CD14-positive monocyte (primary cell): ENCODE data around the gene ATOH8. TPM values are rescaled to one million over a fixed set of nuclear protein-coding genes. Genes with fewer than 3 reads are reported as not detected.

ENCODE experiments used
- DNase-seq, 3 donors: peaks; one replicate each; pipeline ENCODE4 v3.0.0-alpha.2; 2011 to 2022
- H2AFZ ChIP-seq: 2 replicates; pipeline ENCODE4 v1.6.0; 2012; ENCODE audit warnings: mild to moderate bottlenecking, low read depth, low read length, inconsistent platforms; ENCODE audit not compliant: insufficient read depth, poor library complexity, severe bottlenecking
- H3K27ac ChIP-seq, 2 donors: 1 replicate in 1 of 2; 2 replicates in 1 of 2; pipeline ENCODE4 v1.5.1; 2012 to 2013; ENCODE audit warnings: low read length in 2 of 2, control low read depth in 1 of 2, inconsistent platforms in 1 of 2, low read depth in 1 of 2, mild to moderate bottlenecking in 1 of 2
- H3K27me3 ChIP-seq, 2 donors: one replicate each; pipeline versions ENCODE4 v1.6.0 to v1.6.1; 2011 to 2013; ENCODE audit warnings: low read length in 2 of 2; ENCODE audit not compliant: control insufficient read depth in 2 of 2, insufficient read depth in 2 of 2
- H3K36me3 ChIP-seq, 2 donors: replicated peaks in 1 of 2; 1 replicate in 1 of 2; 2 replicates in 1 of 2; pipeline versions ENCODE4 v1.5.1 to v1.6.1; 2012 to 2013; ENCODE audit warnings: low read length in 2 of 2, control low read depth in 1 of 2, inconsistent platforms in 1 of 2, mild to moderate bottlenecking in 1 of 2; ENCODE audit not compliant: insufficient read depth in 2 of 2, control insufficient read depth in 1 of 2
- H3K4me1 ChIP-seq, 2 donors: 1 replicate in 1 of 2; 2 replicates in 1 of 2; pipeline versions ENCODE4 v1.5.1 to v1.6.1; 2012 to 2013; ENCODE audit warnings: low read length in 2 of 2, control low read depth in 1 of 2, inconsistent platforms in 1 of 2, mild to moderate bottlenecking in 1 of 2, moderate library complexity in 1 of 2; ENCODE audit not compliant: insufficient read depth in 2 of 2, control insufficient read depth in 1 of 2
- H3K4me2 ChIP-seq: replicated peaks from 2 replicates; pipeline ENCODE3; 2012; ENCODE audit warnings: low read length, moderate library complexity, mild to moderate bottlenecking; ENCODE audit not compliant: poor library complexity, severe bottlenecking; ENCODE audit errors: extremely low read depth
- H3K4me3 ChIP-seq, 3 experiments: fragments of 200-600 bp in 1 of 3; sonication (generic) in 1 of 3; replicated peaks in 1 of 3; 1 replicate in 2 of 3; 2 replicates in 1 of 3; pipeline ENCODE4 v1.5.1; 2011 to 2013; ENCODE audit warnings: low read length in 3 of 3, mild to moderate bottlenecking in 3 of 3, control low read depth in 2 of 3, low read depth in 2 of 3, inconsistent platforms in 1 of 3, moderate library complexity in 1 of 3
- H3K79me2 ChIP-seq: 2 replicates; pipeline ENCODE4 v1.6.0; 2012; ENCODE audit warnings: mild to moderate bottlenecking, control low read depth, inconsistent platforms, low read length, moderate library complexity; ENCODE audit not compliant: insufficient read depth
- H3K9ac ChIP-seq: 2 replicates; pipeline ENCODE4 v1.6.0; 2017; ENCODE audit warnings: low read length, mild to moderate bottlenecking; ENCODE audit not compliant: insufficient read depth, poor library complexity, severe bottlenecking
- H3K9me3 ChIP-seq, 2 donors: replicated peaks in 1 of 2; 1 replicate in 1 of 2; 2 replicates in 1 of 2; pipeline versions ENCODE4 v1.5.1 to v1.6.1; 2012 to 2013; ENCODE audit warnings: low read length in 2 of 2, control low read depth in 1 of 2; ENCODE audit not compliant: control insufficient read depth in 1 of 2, insufficient read depth in 1 of 2
- H4K20me1 ChIP-seq: 2 replicates; pipeline ENCODE4 v1.6.0; 2012; ENCODE audit warnings: mild to moderate bottlenecking, low read length, control low read depth, moderate library complexity; ENCODE audit not compliant: insufficient read depth
- H3K27ac Mint-ChIP-seq, 7 donors: one replicate each; pipeline ENCODE4 v1.8.0; 2020; ENCODE audit warnings: mild to moderate bottlenecking in 7 of 7, mixed read lengths in 7 of 7, moderate library complexity in 6 of 7, inconsistent platforms in 2 of 7
- H3K27me3 Mint-ChIP-seq, 3 donors: one replicate each; pipeline ENCODE4 v1.8.0; 2021 to 2022; ENCODE audit warnings: low read depth in 3 of 3, mild to moderate bottlenecking in 3 of 3, mixed read lengths in 3 of 3, moderate library complexity in 3 of 3, inconsistent platforms in 1 of 3
- H3K36me3 Mint-ChIP-seq, 2 donors: one replicate each; pipeline ENCODE4 v1.8.0; 2020; ENCODE audit warnings: mixed read lengths in 2 of 2, inconsistent platforms in 1 of 2, mild to moderate bottlenecking in 1 of 2
- H3K4me1 Mint-ChIP-seq: one replicate; pipeline ENCODE4 v1.8.0; 2020; ENCODE audit warnings: mild to moderate bottlenecking, mixed read lengths
- H3K4me3 Mint-ChIP-seq, 2 donors: one replicate each; pipeline ENCODE4 v1.8.0; 2020; ENCODE audit warnings: mild to moderate bottlenecking in 2 of 2, mixed read lengths in 2 of 2, moderate library complexity in 1 of 2
- H3K9me3 Mint-ChIP-seq, 7 donors: one replicate each; pipeline ENCODE4 v1.8.0; 2020 to 2022; ENCODE audit warnings: mixed read lengths in 7 of 7, mild to moderate bottlenecking in 6 of 7, moderate library complexity in 6 of 7, inconsistent platforms in 2 of 7
- CTCF ChIP-seq: fragments of 200-600 bp; IDR thresholded peaks from one replicate; pipeline ENCODE4 v1.8.0; 2022; ENCODE audit warnings: antibody characterized with exemption, mild to moderate bottlenecking
- WGBS: methylation state at CpG from one replicate; pipeline ENCODE4 v1.1.5; 2013; ENCODE audit warnings: missing lambda C conversion rate; ENCODE audit not compliant: insufficient coverage; 5-methylcytosine and 5-hydroxymethylcytosine counted together
- intact Hi-C, 2 donors: fragments of 100-400 bp; cut with micrococcal nuclease; formaldehyde crosslinking; loops; one replicate each; pipeline versions ENCODE4 v1.15.0 to v1.15.1; 2023
- polyA plus RNA-seq, 3 donors: library from polyadenylated mRNA; depleted of rRNA in 1 of 3; unstranded in 2 of 3; stranded (reverse) in 1 of 3; fragments of 300-500 nt in 2 of 3; fragments of >200 nt in 1 of 3; fragmentation: Illumina TruSeq in 2 of 3; gene quantifications; 1 replicate in 2 of 3; 2 replicates in 1 of 3; pipeline ENCODE4 v1.2.3, GENCODE V29; 2012 to 2021

The ATOH8 gene
- polyA plus RNA-seq, 3 donors, result 2.0 to 3.9 (median 2.1) TPM

DNA sequence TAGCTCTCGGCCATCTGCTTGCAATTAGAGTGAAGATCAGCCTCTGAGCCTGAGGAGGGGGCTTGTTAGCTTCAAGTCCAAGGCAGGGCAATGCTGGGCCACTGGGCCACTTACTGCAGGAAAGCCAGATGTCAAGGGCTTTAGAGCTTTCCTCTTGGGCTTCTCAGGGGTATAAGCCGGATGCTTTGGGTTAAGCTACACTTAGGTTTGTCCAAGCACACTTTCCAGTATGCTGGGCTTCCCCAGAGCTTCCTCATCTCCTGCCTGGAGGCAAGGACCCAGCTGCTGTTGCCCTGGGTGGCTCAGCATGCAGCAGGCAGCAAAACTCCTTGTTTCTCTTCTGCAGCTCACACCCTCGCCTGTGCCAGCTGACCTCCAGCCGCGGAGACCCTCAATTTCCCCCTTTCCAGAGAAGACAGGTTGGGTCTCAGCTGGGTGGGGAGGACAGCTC lies 29.0 kb upstream of the ATOH8 start:
- H3K27me3 ChIP-seq, result no peaks in the 10 kb centered on the region
- TF ChIP-seq CTCF, result no peak
- H3K4me1 ChIP-seq, result peaks cover 48 to 60% of the 10 kb centered on the region in 2 donors
- peaks cover 57% of the 10 kb centered on the region for H3K4me1 Mint-ChIP-seq
- no peaks in the 10 kb centered on the region for H4K20me1 ChIP-seq
- H2AFZ ChIP-seq, result no peak overlapping the region
- no peak overlapping the region for H3K9ac ChIP-seq
- no peak overlapping the region for H3K4me3 Mint-ChIP-seq
- peak overlapping the region in 1 of 2 donors; percentile 46 for H3K27ac ChIP-seq
- 100% methylated on average over 1 of the region's 5 CpGs for WGBS
- H3K9me3 ChIP-seq, result no peaks in the 10 kb centered on the region
- H3K4me2 ChIP-seq, result no peak overlapping the region
- H3K27ac Mint-ChIP-seq, result peak overlapping the region in 5 of 7 donors; percentile 15 to 52 (median 43)
- DNase-seq, result no peak
- intact Hi-C loops, result loop anchor here (5.0 to 10.0 kb wide), 3 partner anchors 42 to 90 kb away; no protein-coding TSS in a partner anchor
- H3K36me3 ChIP-seq, result no peaks in the 10 kb centered on the region
- peaks cover 0 to 1% (median 0%) of the 10 kb centered on the region in 3 donors for H3K27me3 Mint-ChIP-seq
- no peak overlapping the region for H3K4me3 ChIP-seq
- peaks cover 0 to 4% (median 1%) of the 10 kb centered on the region in 7 donors for H3K9me3 Mint-ChIP-seq
- no peaks in the 10 kb centered on the region for H3K79me2 ChIP-seq
- H3K36me3 Mint-ChIP-seq, result no peaks in the 10 kb centered on the region

DNA sequence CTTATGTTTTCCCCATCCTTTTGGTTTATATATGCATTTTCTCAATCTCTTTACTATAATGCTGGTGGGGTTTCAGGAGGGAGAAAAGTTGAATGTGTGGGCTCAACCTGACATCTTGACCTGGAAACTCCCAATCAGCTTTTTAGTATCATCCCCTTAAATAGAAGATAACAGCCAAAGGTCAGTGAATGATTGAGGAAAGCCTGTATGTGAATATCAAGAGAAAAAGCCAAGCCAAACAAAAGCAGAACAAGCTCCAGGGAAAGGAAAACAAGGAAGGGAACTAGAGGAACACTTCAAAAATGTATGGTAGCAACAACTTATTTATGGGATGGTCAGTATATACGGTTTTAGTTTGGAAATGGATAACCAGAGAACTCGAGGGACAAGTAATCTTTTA lies 28.3 kb upstream of the ATOH8 start:
- Histone ChIP-seq H3K4me2 (no peak overlapping the region), H4K20me1 (no peaks in the 10 kb centered on the region), H3K4me1 (peaks cover 43 to 54% of the 10 kb centered on the region in 2 donors), H2AFZ (no peak overlapping the region), H3K36me3 (no peaks in the 10 kb centered on the region), H3K9me3 (no peaks in the 10 kb centered on the region), H3K27me3 (no peaks in the 10 kb centered on the region), H3K79me2 (no peaks in the 10 kb centered on the region), H3K9ac (no peak overlapping the region), H3K4me3 (no peak overlapping the region), H3K27ac (no peak overlapping the region)
- no peaks in the 10 kb centered on the region for H3K36me3 Mint-ChIP-seq
- no CpG with 5 or more reads among the region's 2 CpGs for WGBS
- DNase-seq, result no peak
- H3K9me3 Mint-ChIP-seq, result peaks cover 0 to 1% (median 0%) of the 10 kb centered on the region in 7 donors
- intact Hi-C loops, result loop anchor here (5.0 to 10.0 kb wide), 2 partner anchors 87 to 91 kb away; no protein-coding TSS in a partner anchor
- peak overlapping the region in 1 of 7 donors; percentile 39 for H3K27ac Mint-ChIP-seq
- peak overlapping the region in 1 of 2 donors; percentile 18 for H3K4me3 Mint-ChIP-seq
- H3K4me1 Mint-ChIP-seq, result peaks cover 50% of the 10 kb centered on the region
- no peak for TF ChIP-seq CTCF
- peaks cover 0 to 1% (median 0%) of the 10 kb centered on the region in 3 donors for H3K27me3 Mint-ChIP-seq
